CD4-positive, alpha-beta T cell treated with Interleukin-6 for 4 hours (primary cell): ENCODE results near the gene PARP11.

Source experiments
- DNase-seq: peaks from one replicate; pipeline ENCODE4 v3.0.0-alpha.2; 2020; ENCODE audit warnings: mixed read lengths

Gene PARP11

GRCh38 chr12:3768911-3769447 lies 104.2 kb downstream of the PARP11 start:
- DNase-seq: no peak

DNA sequence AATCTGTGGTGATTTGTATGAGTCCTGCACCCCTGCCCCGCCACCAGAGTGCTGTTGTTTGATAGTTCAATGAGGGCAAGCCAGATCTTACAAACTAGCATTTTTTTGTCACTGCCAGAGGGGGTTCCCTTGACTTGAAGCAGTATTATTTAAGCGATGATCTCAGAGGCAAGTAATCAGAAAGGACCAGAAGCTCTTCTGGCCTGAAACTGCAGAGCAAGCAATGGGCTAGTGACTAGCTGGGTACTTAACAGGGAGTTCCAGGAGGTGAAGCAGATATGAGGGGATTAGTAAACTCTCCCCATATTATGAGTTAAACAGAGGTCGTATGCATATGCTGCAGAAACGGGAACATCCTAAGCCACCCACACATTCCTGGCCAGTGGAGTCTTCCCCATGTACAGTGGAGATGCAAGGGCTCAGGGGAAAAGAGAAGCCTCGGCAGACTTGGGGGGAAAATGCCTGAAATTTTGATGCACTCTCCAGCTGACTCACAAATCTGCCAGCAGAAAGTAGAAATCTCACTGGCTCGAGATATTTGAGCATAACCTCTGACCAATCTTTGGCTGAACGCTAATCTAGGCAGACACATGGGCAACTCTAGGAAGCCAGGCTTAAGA lies 112.0 kb downstream of the PARP11 start:
- DNase-seq: no peak

DNA sequence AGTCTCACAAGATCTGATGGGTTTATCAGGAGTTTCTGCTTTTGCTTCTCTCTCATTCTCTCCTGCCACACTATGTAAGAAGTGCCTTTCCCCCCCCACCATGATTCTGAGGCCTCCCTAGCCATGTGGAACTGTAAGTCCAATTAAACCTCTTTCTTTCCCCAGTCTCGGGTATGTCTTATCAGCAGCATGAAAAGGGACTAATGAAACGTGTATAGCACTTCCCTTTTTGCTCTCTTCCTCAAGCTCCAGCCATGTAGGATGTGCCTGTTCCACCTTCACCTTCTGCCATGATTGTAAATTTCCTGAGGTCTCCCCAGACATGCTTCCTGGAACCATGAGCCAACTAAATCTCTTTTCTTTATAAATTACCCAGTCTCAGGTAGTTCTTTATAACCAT lies 113.3 kb downstream of the PARP11 start:
- no peak for DNase-seq
